A673 (cell line): ENCODE data around the gene SMIM5.

Source experiments
- EZH2 ChIP-seq: fragments of 200-600 bp; sonication (generic); IDR thresholded peaks from 2 replicates; pipeline ENCODE4 v1.6.1; 2017; ENCODE audit warnings: borderline replicate concordance, low read depth, mild to moderate bottlenecking, mixed read lengths, antibody characterized with exemption, low read length; ENCODE audit not compliant: poor library complexity, severe bottlenecking
- TF ChIP-seq, protein P1 (sequence below): fragments of 300-800, 200-600 bp; sonication (generic); conservative IDR thresholded peaks from 2 replicates; pipeline ENCODE4 v1.5.1; 2017; ENCODE audit warnings: low read depth, mild to moderate bottlenecking, antibody characterized with exemption, low read length, moderate library complexity, mixed read lengths

DNA sequence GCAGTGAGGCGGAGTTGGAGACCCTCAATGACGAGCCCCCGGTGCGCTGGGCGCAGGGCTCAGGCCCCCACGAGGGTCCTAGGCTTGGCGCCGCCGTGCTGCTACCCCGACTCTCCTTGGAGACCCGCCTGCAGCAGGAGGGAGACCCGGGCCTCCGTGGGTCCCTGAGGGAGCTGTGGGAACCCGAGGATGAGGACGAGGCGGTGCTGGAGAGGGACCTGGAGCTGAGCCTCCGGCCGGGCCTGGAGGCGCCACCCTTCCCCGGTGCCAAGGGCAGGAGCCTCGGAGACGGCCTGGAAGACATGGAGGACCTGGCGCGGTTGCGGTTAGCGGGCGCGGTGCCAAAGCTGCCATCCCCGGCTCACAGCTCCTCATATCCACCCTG, 43.3 kb upstream of the SMIM5 start:
- TF ChIP-seq, protein P1, sequence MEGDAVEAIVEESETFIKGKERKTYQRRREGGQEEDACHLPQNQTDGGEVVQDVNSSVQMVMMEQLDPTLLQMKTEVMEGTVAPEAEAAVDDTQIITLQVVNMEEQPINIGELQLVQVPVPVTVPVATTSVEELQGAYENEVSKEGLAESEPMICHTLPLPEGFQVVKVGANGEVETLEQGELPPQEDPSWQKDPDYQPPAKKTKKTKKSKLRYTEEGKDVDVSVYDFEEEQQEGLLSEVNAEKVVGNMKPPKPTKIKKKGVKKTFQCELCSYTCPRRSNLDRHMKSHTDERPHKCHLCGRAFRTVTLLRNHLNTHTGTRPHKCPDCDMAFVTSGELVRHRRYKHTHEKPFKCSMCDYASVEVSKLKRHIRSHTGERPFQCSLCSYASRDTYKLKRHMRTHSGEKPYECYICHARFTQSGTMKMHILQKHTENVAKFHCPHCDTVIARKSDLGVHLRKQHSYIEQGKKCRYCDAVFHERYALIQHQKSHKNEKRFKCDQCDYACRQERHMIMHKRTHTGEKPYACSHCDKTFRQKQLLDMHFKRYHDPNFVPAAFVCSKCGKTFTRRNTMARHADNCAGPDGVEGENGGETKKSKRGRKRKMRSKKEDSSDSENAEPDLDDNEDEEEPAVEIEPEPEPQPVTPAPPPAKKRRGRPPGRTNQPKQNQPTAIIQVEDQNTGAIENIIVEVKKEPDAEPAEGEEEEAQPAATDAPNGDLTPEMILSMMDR, result no peak
- TF ChIP-seq EZH2, result no peak
